BJ (cell line): Measurements from ENCODE around the gene UBALD1. TPM values are rescaled to one million over a fixed set of nuclear protein-coding genes. Genes with fewer than 3 reads are reported as not detected.

ENCODE experiments used
- CTCF ChIA-PET: fragments of 350-600 bp; formaldehyde crosslinking; extraction: SDS; loops from one replicate; lab custom pipeline; 2021; ENCODE audit warnings: antibody characterized with exemption, inconsistent platforms; lab: Yijun Ruan, JAX
- POLR2A ChIA-PET: fragments of 300-600 bp; sonication (Branson Sonifier 250); formaldehyde crosslinking; extraction: SDS; loops from one replicate; lab custom pipeline; 2021; ENCODE audit warnings: antibody characterized with exemption; lab: Charles Lee
- DNase-seq: peaks from one replicate; pipeline ENCODE4 v3.0.0-alpha.2; 2011; ENCODE audit warnings: low read depth
- H3K27me3 ChIP-seq: 2 replicates; pipeline ENCODE4 v1.6.0; 2011; ENCODE audit warnings: low read length; ENCODE audit not compliant: control insufficient read depth, insufficient read depth
- H3K36me3 ChIP-seq: 2 replicates; pipeline ENCODE4 v1.5.1; 2011; ENCODE audit warnings: low read length; ENCODE audit not compliant: control insufficient read depth, insufficient read depth
- H3K4me3 ChIP-seq: 2 replicates; pipeline ENCODE4 v1.5.1; 2011; ENCODE audit warnings: low read depth, mild to moderate bottlenecking, control low read depth, low read length
- CTCF ChIP-seq: IDR thresholded peaks from 2 replicates; pipeline ENCODE4 v1.5.1; 2011; ENCODE audit warnings: low read depth, mild to moderate bottlenecking, control low read depth, inconsistent platforms, low read length, moderate library complexity; ENCODE audit not compliant: insufficient read depth
- polyA plus RNA-seq: library from polyadenylated mRNA; depleted of rRNA; stranded (reverse); fragments of >200 nt; gene quantifications from 2 replicates; pipeline ENCODE4 v1.2.3, GENCODE V29; 2011

Gene UBALD1
- polyA plus RNA-seq, 1 experiment: 11.6 TPM

GRCh38 chr16:4649744-4650442 lies 35.2 kb upstream of the UBALD1 start:
- POLR2A ChIA-PET: no interaction called here
- Histone ChIP-seq H3K4me3 (no peak overlapping the region), H3K36me3 (peaks cover 31% of the 10 kb centered on the region), H3K27me3 (no peaks in the 10 kb centered on the region)
- no peak for TF ChIP-seq CTCF
- DNase-seq: no peak
- CTCF ChIA-PET: interaction anchor here (0.8 to 2.6 kb wide), 8 partner anchors 8 to 31 kb away, joined by 3 to 15 read pairs (median 5); partner anchors contain the start of gene MGRN1

- no peak for TF ChIP-seq CTCF
- ChIA-PET CTCF (interaction anchor here (1.0 to 2.4 kb wide), 2 partner anchors 15 to 19 kb away, joined by 3 to 5 read pairs; no protein-coding TSS in a partner anchor), POLR2A (no interaction called here)
- no peak for DNase-seq
- H3K4me3 ChIP-seq: no peak overlapping the region
- no peaks in the 10 kb centered on the region for H3K27me3 ChIP-seq
- peaks cover 28% of the 10 kb centered on the region for H3K36me3 ChIP-seq
Measured at GRCh38 chr16:4648917-4649316, 34.2 kb upstream of the UBALD1 start.

GRCh38 chr16:4647644-4647980 lies 32.9 kb upstream of the UBALD1 start:
- Histone ChIP-seq H3K27me3 (no peaks in the 10 kb centered on the region), H3K4me3 (no peak overlapping the region), H3K36me3 (peaks cover 26% of the 10 kb centered on the region)
- no peak for DNase-seq
- ChIA-PET CTCF (no interaction called here), POLR2A (no interaction called here)
- no peak for TF ChIP-seq CTCF

GRCh38 chr16:4646773-4647643 lies 32.3 kb upstream of the UBALD1 start:
- ChIA-PET POLR2A (no interaction called here), CTCF (no interaction called here)
- H3K36me3 ChIP-seq: peaks cover 22% of the 10 kb centered on the region
- H3K4me3 ChIP-seq: no peak overlapping the region
- H3K27me3 ChIP-seq: no peaks in the 10 kb centered on the region
- DNase-seq: no peak
- TF ChIP-seq CTCF: no peak

- TF ChIP-seq CTCF: no peak
- ChIA-PET CTCF (interaction anchor here (1.4 to 2.1 kb wide), 2 partner anchors 8 to 18 kb away, joined by 5 to 7 read pairs; partner anchors contain the start of gene MGRN1), POLR2A (no interaction called here)
- Histone ChIP-seq H3K27me3 (no peaks in the 10 kb centered on the region), H3K4me3 (no peak overlapping the region), H3K36me3 (peaks cover 7% of the 10 kb centered on the region; the same call in 1 of the 2 replicates)
- no peak for DNase-seq
Measured at GRCh38 chr16:4641895-4642294, 27.2 kb upstream of the UBALD1 start.
